SK-N-SH treated with all-trans-retinoic acid at 6 μM for 48 hours (cell line): ENCODE results near the gene PPP4C.
A peak's percentile ranks its signal among the peaks of the same experiment; 100 is the strongest.

Experiments
- ATAC-seq: fragments of 200-7000 bp; cut with Tn5 transposase; 3 replicates; pipeline ENCODE4 v1.9.1; 2020; ENCODE audit warnings: mild to moderate bottlenecking, moderate library complexity
- ARNTL ChIP-seq: fragments of 450-650 bp; formaldehyde crosslinking; IDR thresholded peaks from 2 replicates; pipeline ENCODE4 v1.5.0; 2020; ENCODE audit warnings: low read depth, mild to moderate bottlenecking, moderate library complexity, borderline replicate concordance
- BACH2 ChIP-seq: fragments of 250-450 bp; sonication (Bioruptor Pico); IDR thresholded peaks from 2 replicates; pipeline ENCODE4 v1.9.0; 2021; ENCODE audit warnings: mild to moderate bottlenecking, borderline replicate concordance
- ESRRG ChIP-seq: fragments of 250-450 bp; sonication (Bioruptor Pico); IDR thresholded peaks from 2 replicates; pipeline ENCODE4 v1.6.1; 2021; ENCODE audit warnings: mild to moderate bottlenecking
- GLIS3 ChIP-seq: fragments of 250-450 bp; sonication (Bioruptor Pico); IDR thresholded peaks from 2 replicates; pipeline ENCODE4 v1.5.0; 2020; ENCODE audit warnings: mild to moderate bottlenecking, moderate library complexity
- ISL1 ChIP-seq: fragments of 250-450 bp; sonication (Bioruptor Pico); IDR thresholded peaks from 2 replicates; pipeline ENCODE4 v2.1.2; 2022; ENCODE audit warnings: mild to moderate bottlenecking, moderate library complexity
- OSR1 ChIP-seq: fragments of 250-450 bp; sonication (Bioruptor Pico); IDR thresholded peaks from 2 replicates; pipeline ENCODE4 v1.8.0; 2022; ENCODE audit warnings: moderate library complexity, mild to moderate bottlenecking, inconsistent platforms
- PPARA ChIP-seq: fragments of 250-450 bp; sonication (Bioruptor Pico); IDR thresholded peaks from 2 replicates; pipeline ENCODE4 v1.5.0; 2020; ENCODE audit warnings: mild to moderate bottlenecking, borderline replicate concordance
- RARB ChIP-seq: fragments of 250-450 bp; sonication (Bioruptor Pico); IDR thresholded peaks from 2 replicates; pipeline ENCODE4 v1.8.0; 2021; ENCODE audit warnings: mild to moderate bottlenecking, moderate library complexity
- SNAI2 ChIP-seq: fragments of 250-450 bp; sonication (Bioruptor Pico); IDR thresholded peaks from 2 replicates; pipeline ENCODE4 v1.5.0; 2020; ENCODE audit warnings: mild to moderate bottlenecking, moderate library complexity
- TCF4 ChIP-seq: fragments of 250-450 bp; sonication (Bioruptor Pico); IDR thresholded peaks from 2 replicates; pipeline ENCODE4 v1.8.0; 2021; ENCODE audit warnings: mild to moderate bottlenecking, moderate library complexity, borderline replicate concordance
- TOX ChIP-seq: fragments of 250-450 bp; sonication (Bioruptor Pico); IDR thresholded peaks from 2 replicates; pipeline ENCODE4 v1.8.0; 2021; ENCODE audit warnings: mild to moderate bottlenecking, moderate library complexity, borderline replicate concordance
- ZC3H10 ChIP-seq: fragments of 250-450 bp; sonication (Bioruptor Pico); IDR thresholded peaks from 2 replicates; pipeline ENCODE4 v1.5.1; 2021; ENCODE audit warnings: mild to moderate bottlenecking, moderate library complexity
- ZFP30 ChIP-seq: fragments of 450-650 bp; formaldehyde crosslinking; IDR thresholded peaks from 2 replicates; pipeline ENCODE4 v1.5.0; 2022; ENCODE audit warnings: mild to moderate bottlenecking, moderate library complexity
- ZNF565 ChIP-seq: fragments of 450-650 bp; formaldehyde crosslinking; conservative IDR thresholded peaks from 2 replicates; pipeline ENCODE4 v1.5.0; 2020; ENCODE audit warnings: low read depth, mild to moderate bottlenecking, moderate library complexity
- ZNF70 ChIP-seq: fragments of 450-650 bp; formaldehyde crosslinking; IDR thresholded peaks from 2 replicates; pipeline ENCODE4 v1.5.0; 2020; ENCODE audit warnings: mild to moderate bottlenecking, moderate library complexity
- ZNF8 ChIP-seq: fragments of 450-650 bp; formaldehyde crosslinking; IDR thresholded peaks from 2 replicates; pipeline ENCODE4 v1.5.0; 2020; ENCODE audit warnings: mild to moderate bottlenecking, moderate library complexity
- TF ChIP-seq, protein P1 (sequence below): fragments of 250-450 bp; sonication (Bioruptor Pico); IDR thresholded peaks from 2 replicates; pipeline ENCODE4 v1.5.1; 2021; ENCODE audit warnings: mild to moderate bottlenecking, moderate library complexity
- TF ChIP-seq, protein P2 (sequence below): fragments of 250-450 bp; sonication (Bioruptor Pico); IDR thresholded peaks from 2 replicates; pipeline ENCODE4 v1.5.0; 2020; ENCODE audit warnings: mild to moderate bottlenecking, moderate library complexity
- TF ChIP-seq, protein P3 (sequence below): fragments of 250-450 bp; sonication (Bioruptor Pico); IDR thresholded peaks from 2 replicates; pipeline ENCODE4 v1.8.0; 2021; ENCODE audit warnings: low read depth, mild to moderate bottlenecking, moderate library complexity, borderline replicate concordance
- TF ChIP-seq, protein P4 (sequence below): fragments of 250-450 bp; sonication (Bioruptor Pico); IDR thresholded peaks from 2 replicates; pipeline ENCODE4 v1.8.0; 2020; ENCODE audit warnings: mild to moderate bottlenecking, moderate library complexity, borderline replicate concordance
- TF ChIP-seq, protein P5 (sequence below): fragments of 250-450 bp; sonication (Bioruptor Pico); IDR thresholded peaks from 2 replicates; pipeline ENCODE4 v1.5.1; 2020; ENCODE audit warnings: low read depth, mild to moderate bottlenecking, moderate library complexity

The PPP4C gene

DNA sequence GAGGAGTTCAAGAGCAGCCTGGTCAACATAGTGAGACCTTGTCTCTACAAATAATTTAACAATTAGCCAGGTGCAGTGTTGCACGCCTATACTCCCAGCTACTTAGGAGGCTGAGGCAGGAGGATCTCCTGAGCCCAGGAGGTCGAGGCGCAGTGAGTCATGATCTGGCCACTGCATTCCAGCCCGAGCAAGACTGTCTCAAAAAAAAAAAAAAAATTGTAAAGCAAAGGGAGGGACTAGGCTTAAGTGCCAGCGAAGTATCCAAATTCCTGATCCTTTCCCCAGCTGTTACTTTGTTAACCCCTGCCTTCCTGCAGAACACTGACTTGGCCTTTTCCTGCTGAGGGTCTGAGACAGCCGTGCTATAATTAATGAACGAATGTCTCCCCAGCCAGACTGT lies 34.9 kb downstream of the PPP4C start:
- TF ChIP-seq ZC3H10 (CRISPR knock-in tag) (no peak), ESRRG (no peak), ISL1 (CRISPR knock-in tag) (no peak), TOX (no peak)
- TF ChIP-seq, protein P1, sequence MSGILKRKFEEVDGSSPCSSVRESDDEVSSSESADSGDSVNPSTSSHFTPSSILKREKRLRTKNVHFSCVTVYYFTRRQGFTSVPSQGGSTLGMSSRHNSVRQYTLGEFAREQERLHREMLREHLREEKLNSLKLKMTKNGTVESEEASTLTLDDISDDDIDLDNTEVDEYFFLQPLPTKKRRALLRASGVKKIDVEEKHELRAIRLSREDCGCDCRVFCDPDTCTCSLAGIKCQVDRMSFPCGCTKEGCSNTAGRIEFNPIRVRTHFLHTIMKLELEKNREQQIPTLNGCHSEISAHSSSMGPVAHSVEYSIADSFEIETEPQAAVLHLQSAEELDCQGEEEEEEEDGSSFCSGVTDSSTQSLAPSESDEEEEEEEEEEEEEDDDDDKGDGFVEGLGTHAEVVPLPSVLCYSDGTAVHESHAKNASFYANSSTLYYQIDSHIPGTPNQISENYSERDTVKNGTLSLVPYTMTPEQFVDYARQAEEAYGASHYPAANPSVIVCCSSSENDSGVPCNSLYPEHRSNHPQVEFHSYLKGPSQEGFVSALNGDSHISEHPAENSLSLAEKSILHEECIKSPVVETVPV (CRISPR knock-in tag) = no peak
- TF ChIP-seq, protein P2, sequence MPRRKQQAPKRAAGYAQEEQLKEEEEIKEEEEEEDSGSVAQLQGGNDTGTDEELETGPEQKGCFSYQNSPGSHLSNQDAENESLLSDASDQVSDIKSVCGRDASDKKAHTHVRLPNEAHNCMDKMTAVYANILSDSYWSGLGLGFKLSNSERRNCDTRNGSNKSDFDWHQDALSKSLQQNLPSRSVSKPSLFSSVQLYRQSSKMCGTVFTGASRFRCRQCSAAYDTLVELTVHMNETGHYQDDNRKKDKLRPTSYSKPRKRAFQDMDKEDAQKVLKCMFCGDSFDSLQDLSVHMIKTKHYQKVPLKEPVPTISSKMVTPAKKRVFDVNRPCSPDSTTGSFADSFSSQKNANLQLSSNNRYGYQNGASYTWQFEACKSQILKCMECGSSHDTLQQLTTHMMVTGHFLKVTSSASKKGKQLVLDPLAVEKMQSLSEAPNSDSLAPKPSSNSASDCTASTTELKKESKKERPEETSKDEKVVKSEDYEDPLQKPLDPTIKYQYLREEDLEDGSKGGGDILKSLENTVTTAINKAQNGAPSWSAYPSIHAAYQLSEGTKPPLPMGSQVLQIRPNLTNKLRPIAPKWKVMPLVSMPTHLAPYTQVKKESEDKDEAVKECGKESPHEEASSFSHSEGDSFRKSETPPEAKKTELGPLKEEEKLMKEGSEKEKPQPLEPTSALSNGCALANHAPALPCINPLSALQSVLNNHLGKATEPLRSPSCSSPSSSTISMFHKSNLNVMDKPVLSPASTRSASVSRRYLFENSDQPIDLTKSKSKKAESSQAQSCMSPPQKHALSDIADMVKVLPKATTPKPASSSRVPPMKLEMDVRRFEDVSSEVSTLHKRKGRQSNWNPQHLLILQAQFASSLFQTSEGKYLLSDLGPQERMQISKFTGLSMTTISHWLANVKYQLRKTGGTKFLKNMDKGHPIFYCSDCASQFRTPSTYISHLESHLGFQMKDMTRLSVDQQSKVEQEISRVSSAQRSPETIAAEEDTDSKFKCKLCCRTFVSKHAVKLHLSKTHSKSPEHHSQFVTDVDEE (CRISPR knock-in tag) = no peak

DNA sequence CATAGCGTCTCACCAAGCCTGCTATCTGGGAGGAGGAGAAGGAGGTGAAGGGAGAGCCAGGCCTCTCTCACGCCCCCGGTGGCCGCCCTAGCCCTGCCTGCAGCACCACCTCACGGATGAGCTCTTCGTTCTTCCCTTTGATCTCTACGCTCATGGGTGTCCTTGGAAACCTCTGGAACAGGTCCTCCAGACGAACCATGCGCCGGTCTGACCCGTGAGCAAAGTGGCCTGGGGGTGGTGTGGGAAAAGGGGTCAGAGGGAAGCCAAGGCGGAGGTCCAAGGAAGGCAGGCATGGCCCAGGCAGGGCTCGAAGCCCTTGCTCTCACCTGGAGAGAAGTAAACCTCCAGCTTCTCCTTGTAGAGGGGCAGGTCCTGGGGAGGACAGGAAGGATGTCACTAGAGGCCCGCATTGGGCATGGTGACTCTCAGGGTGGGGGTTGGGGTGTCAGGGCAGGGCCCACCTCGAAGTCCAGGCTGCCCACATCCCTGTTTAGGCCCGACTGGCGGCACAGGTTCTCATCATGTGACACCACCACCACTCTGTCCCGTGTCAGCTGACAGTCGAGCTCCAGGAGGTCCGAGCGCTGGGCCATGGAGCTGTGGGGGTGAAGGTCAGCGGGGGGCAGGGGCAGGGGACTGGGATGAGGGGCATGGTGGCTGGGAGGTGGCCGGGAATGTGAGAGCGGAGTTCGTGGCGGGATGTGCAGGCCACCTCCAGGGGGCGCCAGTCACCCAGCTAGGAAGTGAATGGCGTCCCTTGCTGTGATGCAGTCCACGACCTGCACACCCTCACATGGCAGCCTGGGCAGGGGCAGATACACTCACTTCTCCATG lies 36.6 kb downstream of the PPP4C start:
- no peak for TF ChIP-seq BACH2 (CRISPR knock-in tag)
- TF ChIP-seq, protein P3, sequence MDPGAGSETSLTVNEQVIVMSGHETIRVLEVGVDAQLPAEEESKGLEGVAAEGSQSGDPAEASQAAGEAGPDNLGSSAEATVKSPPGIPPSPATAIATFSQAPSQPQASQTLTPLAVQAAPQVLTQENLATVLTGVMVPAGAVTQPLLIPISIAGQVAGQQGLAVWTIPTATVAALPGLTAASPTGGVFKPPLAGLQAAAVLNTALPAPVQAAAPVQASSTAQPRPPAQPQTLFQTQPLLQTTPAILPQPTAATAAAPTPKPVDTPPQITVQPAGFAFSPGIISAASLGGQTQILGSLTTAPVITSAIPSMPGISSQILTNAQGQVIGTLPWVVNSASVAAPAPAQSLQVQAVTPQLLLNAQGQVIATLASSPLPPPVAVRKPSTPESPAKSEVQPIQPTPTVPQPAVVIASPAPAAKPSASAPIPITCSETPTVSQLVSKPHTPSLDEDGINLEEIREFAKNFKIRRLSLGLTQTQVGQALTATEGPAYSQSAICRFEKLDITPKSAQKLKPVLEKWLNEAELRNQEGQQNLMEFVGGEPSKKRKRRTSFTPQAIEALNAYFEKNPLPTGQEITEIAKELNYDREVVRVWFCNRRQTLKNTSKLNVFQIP (CRISPR knock-in tag) = no peak
- ATAC-seq = peak; percentile 80

More for the DNA sequence above, 34.9 kb downstream of the PPP4C start:
- ATAC-seq = no peak

DNA sequence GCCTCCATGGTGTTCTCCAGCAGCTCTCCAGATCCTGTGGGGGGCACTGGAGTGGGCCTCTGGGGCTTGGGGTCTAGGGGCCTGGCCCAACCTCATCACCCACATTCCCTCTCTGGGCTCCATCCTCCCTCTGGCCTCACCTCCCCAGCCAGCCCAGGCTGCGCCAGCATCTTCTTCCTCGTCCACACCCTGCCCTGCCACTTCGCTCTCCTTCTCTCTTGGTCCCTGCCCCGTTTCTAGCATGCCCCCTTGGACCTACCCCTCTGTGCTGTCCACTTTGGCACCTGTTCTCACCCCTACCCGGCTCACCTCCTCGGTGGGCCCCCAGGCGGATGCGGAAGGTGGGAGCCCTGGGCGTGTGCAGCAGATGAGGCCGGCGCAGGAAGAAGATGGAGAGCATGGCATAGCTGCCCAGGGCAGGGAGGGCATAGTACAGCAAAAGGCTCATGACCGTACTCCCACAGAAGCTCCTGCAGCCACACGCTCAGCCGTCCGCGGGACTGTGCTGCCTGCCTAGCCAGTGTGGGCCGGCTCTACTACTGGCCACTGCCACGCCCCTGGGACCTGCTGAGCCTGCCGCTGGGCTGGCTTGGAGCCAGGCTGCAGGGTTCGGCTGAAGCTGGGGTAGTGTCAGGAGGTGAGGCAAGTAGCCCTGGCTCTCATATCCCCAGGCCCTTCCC lies 37.4 kb downstream of the PPP4C start, which contains the start of gene GDPD3:
TSS of gene GDPD3 (minus strand) at position 507 of the 680 bp plus-strand sequence. CDS start at position 448, 59 bp downstream.
- ATAC-seq = peak; percentile 52

More for the DNA sequence above, 37.4 kb downstream of the PPP4C start, which contains the start of gene GDPD3:
- no peak for TF ChIP-seq OSR1 (CRISPR knock-in tag)
- TF ChIP-seq ISL1 (CRISPR knock-in tag) = no peak
- no peak for TF ChIP-seq SNAI2 (CRISPR knock-in tag)
- TF ChIP-seq ESRRG = no peak
- no peak for TF ChIP-seq ZNF565 (CRISPR knock-in tag)
- TF ChIP-seq, protein P3 (CRISPR knock-in tag) = no peak
- TF ChIP-seq, protein P4, sequence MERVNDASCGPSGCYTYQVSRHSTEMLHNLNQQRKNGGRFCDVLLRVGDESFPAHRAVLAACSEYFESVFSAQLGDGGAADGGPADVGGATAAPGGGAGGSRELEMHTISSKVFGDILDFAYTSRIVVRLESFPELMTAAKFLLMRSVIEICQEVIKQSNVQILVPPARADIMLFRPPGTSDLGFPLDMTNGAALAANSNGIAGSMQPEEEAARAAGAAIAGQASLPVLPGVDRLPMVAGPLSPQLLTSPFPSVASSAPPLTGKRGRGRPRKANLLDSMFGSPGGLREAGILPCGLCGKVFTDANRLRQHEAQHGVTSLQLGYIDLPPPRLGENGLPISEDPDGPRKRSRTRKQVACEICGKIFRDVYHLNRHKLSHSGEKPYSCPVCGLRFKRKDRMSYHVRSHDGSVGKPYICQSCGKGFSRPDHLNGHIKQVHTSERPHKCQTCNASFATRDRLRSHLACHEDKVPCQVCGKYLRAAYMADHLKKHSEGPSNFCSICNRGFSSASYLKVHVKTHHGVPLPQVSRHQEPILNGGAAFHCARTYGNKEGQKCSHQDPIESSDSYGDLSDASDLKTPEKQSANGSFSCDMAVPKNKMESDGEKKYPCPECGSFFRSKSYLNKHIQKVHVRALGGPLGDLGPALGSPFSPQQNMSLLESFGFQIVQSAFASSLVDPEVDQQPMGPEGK (CRISPR knock-in tag) = no peak
- TF ChIP-seq ZC3H10 (CRISPR knock-in tag) = no peak
- TF ChIP-seq TCF4 (CRISPR knock-in tag) = no peak
- no peak for TF ChIP-seq ZFP30 (CRISPR knock-in tag)
- TF ChIP-seq RARB = no peak
- TF ChIP-seq TOX = no peak
- TF ChIP-seq ZNF70 = no peak
- TF ChIP-seq PPARA (CRISPR knock-in tag) = no peak
- TF ChIP-seq GLIS3 = no peak
- TF ChIP-seq ARNTL (CRISPR knock-in tag) = no peak
- TF ChIP-seq, protein P2 (CRISPR knock-in tag) = no peak
- TF ChIP-seq ZNF8 (CRISPR knock-in tag) = no peak
- TF ChIP-seq, protein P5, sequence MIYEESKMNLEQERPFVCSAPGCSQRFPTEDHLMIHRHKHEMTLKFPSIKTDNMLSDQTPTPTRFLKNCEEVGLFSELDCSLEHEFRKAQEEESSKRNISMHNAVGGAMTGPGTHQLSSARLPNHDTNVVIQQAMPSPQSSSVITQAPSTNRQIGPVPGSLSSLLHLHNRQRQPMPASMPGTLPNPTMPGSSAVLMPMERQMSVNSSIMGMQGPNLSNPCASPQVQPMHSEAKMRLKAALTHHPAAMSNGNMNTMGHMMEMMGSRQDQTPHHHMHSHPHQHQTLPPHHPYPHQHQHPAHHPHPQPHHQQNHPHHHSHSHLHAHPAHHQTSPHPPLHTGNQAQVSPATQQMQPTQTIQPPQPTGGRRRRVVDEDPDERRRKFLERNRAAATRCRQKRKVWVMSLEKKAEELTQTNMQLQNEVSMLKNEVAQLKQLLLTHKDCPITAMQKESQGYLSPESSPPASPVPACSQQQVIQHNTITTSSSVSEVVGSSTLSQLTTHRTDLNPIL (CRISPR knock-in tag) = no peak
